Measurements from ENCODE around the gene CMTM8.

CMTM8 gene

GRCh38 chr3:32340039-32340438 is 101.6 kb downstream of the CMTM8 start:
- DNase-seq (ENCODE audit: low spot score) = peak; percentile 59

DNA sequence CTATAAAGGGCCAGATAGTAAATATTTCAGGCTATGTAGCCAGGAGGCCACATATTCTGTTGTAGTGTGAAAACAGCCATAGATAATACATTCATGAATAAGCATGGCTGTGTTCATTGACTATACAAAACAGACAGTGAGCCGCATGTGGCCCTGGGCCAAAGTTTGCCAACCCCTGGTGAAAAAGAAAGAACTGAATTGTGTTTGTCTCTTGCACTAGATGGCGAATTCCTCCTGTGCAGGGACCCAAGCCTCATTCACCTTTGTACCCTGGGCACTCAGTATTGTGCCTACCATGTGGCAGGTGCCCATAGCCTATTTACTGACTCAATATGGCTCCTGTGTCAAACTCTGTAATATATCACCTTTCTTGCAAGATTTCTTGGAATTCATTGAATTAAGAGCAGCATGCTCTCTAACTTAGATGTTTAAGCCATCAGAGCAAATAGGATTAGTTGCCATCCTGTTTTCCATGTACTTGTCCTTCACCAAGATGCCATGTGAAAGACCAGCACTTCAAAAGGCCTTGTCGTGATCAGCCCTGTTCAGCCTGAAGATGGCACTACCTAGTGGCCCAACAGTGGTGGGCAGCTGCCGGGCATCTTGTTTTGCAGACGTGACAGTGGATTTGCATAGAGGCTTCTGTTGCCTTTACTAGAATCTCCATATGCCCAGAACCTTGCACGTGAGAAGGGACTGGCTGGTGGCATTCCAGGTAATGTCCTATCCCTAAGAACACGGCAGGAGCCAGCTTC is 102.3 kb downstream of the CMTM8 start:
- DNase-seq (ENCODE audit: low spot score) = peak; percentile 58

DNA sequence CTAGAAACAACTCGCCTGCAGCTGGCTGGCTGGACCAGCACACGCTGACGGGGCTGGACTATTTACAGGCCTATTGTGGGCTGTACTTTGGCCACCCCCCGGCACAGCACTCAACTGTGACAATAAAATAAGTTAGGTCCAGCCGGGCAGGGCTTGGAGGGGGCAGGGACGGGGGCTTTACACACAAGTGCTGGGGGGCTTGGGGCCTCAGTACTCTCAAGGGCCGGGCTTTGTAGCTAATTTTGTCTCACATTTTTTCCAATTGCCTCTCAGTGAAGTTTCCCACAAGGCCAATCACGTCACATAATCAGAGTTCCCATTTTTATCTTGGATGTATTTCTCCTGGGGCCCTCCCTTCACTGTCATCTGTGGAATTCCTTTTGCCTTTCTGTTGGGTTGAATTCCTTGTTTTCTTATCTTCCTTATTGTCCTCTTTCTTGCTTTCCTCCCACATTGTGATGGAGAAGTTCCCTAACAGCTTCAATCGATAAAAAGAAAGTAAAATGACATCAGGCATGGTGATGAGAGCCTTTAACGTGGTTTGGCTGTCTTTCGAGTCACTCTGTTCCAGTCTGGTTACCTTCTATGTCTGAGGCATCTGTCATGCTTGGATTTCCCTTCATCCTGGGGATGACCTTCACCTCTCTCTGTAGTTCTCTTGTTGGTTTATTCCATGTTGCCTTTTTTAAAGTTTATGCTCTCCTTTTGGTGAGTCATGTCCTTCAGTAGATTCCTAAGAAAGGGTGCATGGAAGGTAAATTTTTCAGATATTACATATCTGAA is 109.1 kb downstream of the CMTM8 start:
- no peak for DNase-seq (ENCODE audit: low spot score)

DNA sequence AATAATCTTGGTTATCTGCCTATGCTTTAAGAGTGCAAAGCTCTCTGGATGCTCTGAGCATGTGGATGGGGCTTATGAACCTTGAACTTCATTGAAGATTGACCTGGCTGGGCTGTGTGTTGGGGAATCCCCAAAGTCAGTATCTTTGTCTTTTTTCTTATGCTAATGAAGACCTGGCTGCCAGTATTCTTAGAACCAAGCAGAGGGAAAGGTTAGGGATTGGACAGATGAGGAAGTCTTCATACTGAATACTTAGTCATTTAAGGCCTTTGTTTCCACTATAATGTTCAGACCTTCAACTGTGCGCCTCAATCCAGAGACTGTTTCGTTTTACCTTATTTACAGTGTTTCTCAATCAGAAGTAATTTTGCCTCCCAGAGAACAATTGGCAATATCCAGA is 110.7 kb downstream of the CMTM8 start:
- DNase-seq (ENCODE audit: low spot score) = no peak

DNA sequence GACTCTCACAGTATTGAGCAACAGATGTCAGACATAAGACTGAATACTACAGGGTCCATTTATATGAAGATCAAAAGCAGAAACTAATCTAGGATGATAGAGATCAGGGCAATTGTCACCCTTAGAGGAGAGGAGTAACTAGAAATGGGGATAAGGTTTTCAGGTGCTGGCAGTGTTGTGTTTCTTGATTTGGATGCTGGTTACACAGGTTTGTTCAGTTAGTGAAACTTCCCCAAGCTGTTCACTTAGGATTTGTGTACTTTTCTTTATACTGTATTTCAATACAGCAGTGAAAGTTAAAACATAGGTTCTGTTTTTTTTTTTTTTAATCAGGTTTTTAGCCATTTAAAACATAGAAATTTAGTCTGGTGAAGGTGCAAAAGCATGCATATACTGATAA is 114.1 kb downstream of the CMTM8 start:
- no peak for DNase-seq (ENCODE audit: low spot score)

DNA sequence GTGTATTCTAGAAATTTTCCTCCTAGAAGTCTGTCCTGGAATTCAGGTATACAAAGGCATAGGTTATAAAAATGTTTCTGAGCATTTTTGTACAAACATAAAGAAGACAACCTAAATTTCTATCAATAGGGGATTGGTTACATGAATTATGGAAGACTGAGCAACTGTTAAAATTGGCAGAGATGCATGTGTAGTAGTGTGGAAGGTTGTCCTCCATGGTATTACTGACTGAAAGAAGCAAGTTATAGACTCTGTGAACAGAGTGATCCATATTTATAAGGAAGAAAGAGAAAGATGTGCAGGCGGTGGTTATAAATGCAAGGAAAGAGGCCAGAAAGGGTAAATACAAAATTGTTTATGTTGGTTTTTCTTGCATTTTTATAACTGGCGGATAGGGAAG is 114.9 kb downstream of the CMTM8 start:
- no peak for DNase-seq (ENCODE audit: low spot score)

GRCh38 chr3:32354362-32354778 is 115.9 kb downstream of the CMTM8 start:
- DNase-seq (ENCODE audit: low spot score) = no peak

- DNase-seq (ENCODE audit: low spot score) = no peak
Measured at GRCh38 chr3:32355751-32356291, 117.3 kb downstream of the CMTM8 start.

DNA sequence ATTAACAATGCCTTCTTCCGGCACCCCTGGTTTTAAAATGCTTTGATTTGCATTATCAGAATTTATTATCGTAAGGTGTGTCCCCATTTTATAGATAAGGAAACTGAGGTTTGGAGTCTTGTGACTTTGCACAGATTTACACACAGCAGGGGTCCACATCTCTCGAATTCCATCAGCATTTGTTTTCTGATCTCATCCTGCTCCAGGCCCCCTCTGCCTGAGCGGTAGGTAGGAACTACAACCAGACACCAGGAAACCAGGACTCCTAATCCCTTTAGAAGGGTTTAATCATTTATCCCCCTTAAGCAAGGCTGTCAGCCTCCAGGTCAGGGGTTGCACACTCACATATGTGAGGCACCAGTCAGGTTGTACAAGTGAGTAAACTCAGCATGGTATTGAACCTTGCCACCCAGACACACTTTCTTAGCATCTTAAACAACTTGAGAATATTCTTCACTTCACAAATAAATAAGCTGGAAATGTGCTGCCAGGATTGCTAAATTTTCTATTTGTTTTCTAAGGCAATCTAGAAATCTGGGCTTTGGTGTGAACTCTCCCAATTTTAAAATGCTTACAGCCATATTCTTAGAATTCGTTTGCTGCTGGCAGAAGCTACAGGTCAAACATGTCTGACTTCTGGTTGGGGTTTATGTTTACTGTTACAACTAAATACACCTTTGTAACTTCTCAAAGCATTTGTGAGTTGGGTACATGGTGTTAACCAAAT is 121.4 kb downstream of the CMTM8 start:
- DNase-seq (ENCODE audit: low spot score) = no peak

GRCh38 chr3:32360493-32360827 is 122.0 kb downstream of the CMTM8 start:
- DNase-seq (ENCODE audit: low spot score) = no peak

GRCh38 chr3:32366638-32367397 is 128.3 kb downstream of the CMTM8 start:
- DNase-seq (ENCODE audit: low spot score) = no peak

GRCh38 chr3:32367442-32367841 is 129.0 kb downstream of the CMTM8 start:
- no peak for DNase-seq (ENCODE audit: low spot score)

DNA sequence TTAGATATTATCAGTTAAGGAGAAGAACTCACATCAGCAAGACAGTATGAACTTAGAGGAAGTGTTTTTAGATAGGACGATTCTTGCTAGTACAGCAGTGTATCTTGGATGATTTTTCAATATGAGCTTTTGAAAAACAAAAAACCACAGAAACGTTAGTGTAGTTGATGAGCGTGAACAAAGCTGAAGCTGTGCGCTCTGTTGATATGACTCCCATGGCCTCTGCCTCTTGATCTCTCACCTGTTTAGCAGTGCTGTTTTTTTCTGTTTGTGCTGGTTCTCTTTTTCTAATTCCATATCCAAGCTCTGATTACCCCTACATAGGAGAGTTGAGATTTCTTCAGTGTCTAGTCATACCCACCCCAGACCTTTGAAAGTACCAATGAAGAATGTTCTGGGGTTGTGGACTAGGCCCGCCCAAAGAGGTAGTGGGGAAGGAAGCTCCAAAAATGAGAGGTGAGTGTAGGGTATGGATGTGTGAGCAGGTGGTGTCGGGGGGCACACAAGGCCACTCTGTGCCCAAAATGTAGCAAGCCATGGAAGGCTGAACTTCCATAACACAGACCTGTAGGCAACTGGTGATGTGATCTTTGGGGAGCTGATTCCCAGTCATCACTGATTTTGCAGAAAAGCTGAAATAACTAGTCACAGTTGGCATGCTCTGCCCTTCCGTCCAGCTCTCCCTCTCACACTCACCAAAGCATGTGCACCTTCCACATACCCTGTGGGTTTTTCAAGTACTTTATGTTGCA is 133.2 kb downstream of the CMTM8 start:
- DNase-seq (ENCODE audit: low spot score) = no peak

DNA sequence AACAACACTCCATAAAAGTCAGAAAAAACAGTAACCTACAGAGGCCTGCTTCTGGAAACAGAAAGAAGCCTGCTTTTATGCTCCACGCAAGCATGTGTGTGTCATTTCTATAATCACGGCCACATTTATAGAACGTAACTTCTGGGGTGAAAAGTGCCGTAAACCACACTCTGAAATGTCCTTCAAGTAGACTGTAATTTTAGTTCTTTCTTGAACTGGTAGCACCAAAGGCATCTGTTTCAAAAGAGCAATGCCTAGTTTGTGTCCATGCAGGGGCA is 133.7 kb downstream of the CMTM8 start:
- no peak for DNase-seq (ENCODE audit: low spot score)

DNA sequence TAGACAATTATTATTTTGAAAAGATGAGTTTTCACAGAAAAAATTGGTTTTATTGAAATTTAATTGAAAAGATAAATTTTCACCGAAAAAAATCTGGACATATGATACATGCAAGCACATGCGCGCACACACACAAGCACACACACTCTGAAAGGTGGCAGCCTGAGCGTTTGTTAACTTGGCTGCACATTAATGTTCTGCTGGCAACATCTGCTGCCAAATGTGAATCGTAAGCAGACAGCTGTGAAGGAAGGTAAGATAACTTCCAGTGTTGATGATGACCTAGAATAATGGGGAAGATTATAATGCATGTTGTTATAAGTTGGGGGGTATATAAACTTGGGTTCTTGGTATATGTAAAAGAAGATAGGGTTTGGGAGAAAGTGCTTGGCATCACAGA is 134.8 kb downstream of the CMTM8 start:
- DNase-seq (ENCODE audit: low spot score) = no peak

- DNase-seq (ENCODE audit: low spot score) = no peak
Measured at GRCh38 chr3:32373844-32374243, 135.4 kb downstream of the CMTM8 start.

DNA sequence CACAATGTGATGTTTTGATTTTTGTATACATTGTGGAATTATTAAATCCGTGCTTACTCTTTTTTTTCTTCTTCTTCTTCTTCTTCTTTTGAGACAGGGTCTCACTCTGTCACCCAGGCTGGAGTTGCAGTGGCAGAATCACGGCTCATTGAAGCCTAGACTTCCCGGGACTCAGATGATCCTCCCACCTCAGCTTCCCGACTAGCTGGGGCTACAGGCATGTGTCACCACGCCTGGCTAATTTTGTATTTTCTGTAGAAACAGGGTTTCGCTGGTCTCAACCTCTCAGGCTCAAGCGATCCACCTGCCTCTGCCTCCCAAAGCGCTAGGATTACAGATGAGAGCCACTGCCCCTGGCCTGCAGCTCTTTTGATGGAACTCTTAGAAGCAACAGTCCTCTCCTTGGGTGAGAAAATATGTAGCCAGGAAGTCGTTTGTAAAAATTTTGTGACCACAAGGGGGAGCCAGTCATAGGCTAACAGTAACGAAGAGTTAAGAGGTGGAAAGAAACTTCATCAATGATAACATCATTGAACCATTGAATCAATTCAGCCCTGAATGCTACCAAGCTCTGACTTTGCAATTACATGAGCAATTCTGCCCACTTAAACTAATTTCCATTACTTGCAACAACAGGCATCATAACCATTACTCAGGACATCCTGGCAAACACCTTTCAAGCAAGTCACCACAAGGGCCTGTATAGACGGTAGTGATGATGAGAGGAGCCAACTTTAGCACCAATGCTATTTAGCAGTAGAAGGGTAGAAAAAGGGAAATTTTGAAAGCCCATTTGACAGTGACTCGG is 136.5 kb downstream of the CMTM8 start:
- DNase-seq (ENCODE audit: low spot score) = peak; percentile 89

DNA sequence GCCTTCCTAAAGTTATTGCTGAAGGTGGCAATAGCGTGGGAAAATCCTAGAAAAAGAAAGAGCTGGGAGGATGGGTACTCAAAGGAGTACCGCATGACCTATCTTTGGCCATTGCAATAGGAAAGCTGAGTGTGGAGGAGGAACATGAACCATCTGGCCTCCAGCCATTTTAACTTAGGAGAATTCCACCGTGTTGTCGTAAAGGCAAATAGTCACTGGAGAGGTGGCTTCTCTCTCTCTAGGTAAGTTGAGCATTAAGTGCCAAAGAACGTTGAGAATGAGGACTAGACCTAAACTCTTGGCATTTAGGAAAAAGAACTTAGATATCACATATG is 137.1 kb downstream of the CMTM8 start:
- no peak for DNase-seq (ENCODE audit: low spot score)

DNA sequence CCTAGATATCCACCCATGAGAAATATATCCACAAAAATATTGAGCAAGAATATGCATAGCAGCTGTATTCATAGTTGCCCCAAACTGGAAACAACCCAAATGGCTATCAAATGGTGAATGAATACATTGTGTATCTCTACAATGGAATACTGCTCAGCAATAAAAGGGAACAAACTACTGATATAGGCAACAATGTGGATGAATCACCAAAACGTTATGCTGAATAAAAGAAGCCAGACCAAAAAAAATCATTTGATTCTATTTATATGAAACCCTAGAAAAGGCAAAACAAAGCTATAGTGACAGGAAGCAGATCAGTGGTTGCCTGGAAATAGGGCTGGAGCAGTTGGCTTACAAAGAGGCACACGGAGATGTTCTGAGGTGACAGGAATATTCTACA is 137.6 kb downstream of the CMTM8 start:
- peak; percentile 65 for DNase-seq (ENCODE audit: low spot score)

- DNase-seq (ENCODE audit: low spot score) = no peak
Measured at GRCh38 chr3:32379831-32380500, 141.5 kb downstream of the CMTM8 start.

All from pons (tissue), 1 donor.